HG03066 (cell line): ENCODE results near the gene SPG11.
A peak's percentile ranks its signal among the peaks of the same experiment; 100 is the strongest.
"Not testable (repeated sequence)": the region's sequence is repeated elsewhere in the genome, so short reads cannot be mapped to it uniquely, and the experiment has no call there.

Experiments used
- ATAC-seq: cut with Tn5 transposase; IDR thresholded peaks from one replicate; pipeline ENCODE4 v1.9.1; 2021; ENCODE audit warnings: low read depth; ENCODE audit not compliant: unreplicated experiment

SPG11 gene

GRCh38 chr15:44570361-44570760 lies 93.1 kb downstream of the SPG11 start:
- ATAC-seq, result no peak

GRCh38 chr15:44569316-44569715 lies 94.1 kb downstream of the SPG11 start:
- ATAC-seq, result no peak

- no peak for ATAC-seq
Measured at GRCh38 chr15:44568338-44568737, 95.1 kb downstream of the SPG11 start.

DNA sequence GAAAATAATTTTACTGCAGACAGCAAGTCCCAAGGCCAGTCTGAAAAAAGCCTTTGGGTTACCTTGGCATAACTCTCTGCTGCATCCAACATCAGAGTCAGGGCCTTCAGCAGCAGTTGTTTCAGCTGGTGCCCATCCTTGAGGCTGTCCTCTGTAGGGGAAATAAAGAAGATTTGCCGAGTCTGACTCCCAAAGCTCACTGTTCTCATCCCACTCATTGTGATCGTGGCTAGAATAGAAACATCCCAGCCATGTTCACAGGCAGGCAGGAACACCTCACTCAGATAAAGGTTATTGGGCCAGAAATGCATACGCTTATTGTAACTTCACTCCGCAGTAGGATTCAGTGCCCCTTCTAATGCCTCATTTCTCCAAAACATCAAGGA lies 97.3 kb downstream of the SPG11 start:
- ATAC-seq, result no peak

- no peak for ATAC-seq
Measured at GRCh38 chr15:44565387-44566154, 97.9 kb downstream of the SPG11 start.

DNA sequence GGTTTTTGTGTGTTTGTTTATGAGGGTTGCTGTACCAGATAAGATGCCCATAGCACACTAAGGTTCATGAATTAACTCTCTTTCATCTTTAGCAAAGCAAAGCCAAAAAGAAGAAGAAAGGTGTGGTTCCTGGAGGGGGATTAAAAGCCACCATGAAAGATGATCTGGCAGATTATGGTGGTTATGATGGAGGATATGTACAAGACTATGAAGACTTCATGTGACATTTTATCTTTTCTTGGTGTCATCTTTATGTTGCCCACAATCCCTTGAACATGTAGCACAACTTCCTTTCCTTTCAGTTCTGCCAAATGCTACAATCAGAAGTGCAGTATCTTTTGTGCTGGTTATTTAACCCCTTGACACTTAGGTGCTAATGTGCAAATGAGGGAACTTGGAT lies 102.5 kb downstream of the SPG11 start:
- not testable (repeated sequence) for ATAC-seq

DNA sequence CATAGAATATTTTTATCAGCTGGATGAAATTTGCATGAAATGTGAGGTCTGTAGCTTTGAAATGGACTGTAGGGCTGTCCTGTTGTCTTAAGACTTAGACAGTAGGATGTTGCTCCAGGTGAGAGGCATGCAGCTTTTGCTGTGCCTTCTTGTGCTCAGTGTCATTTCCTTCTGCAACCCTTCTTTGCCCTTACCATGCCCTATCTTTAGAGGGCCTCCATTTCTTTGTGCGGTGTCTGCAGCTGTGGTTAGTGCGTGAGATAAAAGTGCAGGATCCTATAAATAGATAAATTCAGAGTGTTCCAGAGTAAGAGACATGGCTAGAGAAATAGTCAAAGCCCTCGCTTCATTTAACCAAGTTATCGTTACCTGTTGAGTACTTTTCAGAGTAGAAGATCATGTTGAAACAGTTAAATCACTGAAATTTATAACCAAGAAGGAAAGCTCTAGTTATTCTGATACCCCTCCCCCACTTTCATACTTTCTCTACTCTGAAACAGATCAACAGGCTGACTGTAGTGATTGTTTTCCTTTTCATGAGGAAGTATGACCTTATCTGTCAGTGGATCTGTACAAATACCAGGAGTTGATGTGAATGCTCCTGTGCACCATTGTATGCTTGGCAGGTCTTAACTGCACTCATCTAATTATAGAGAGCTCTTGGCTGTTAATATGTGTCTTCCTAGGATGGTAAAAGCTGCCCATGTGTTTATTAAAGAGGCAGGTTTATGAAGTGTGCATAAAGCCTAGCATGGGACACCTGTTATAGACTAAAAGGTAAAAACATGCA lies 108.3 kb downstream of the SPG11 start:
- no peak for ATAC-seq

DNA sequence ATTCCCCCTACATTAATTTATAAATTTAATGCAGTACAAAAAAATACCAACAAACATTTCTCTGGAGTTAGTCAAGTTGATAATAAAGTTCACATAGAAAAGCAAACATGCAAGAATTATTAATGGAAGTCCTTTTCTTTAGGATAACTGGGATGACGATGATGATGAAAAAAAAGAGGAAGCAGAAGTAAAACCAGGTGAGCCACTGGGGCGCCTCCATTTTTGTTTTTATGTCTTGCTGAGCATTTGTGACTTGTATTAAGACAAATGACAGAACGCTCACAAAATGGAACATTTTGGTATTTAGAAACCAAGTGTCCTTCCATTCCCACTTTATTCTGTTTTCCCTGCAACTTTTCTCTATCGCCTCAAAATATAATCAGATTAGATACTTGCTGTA lies 112.7 kb downstream of the SPG11 start:
- ATAC-seq, result no peak

DNA sequence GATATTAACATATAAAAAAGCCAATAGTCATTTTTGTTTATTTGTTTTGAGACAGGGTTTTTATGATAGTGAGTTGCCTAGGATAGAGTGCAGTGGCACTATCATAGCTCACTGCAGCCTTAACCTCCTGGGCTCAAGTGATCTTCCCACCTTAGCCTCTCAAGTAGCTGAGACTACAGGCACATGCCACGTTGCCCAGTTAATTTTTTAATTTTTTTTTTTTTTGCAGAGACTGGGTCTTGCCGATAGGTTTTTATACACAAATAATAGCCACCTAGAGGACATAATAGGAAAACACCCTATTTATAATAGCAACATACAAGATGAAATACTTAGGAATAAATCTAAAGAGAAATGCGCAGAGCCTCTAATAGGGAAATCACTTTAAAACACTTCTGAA lies 113.2 kb downstream of the SPG11 start:
- no peak for ATAC-seq

- not testable (repeated sequence) for ATAC-seq
Measured at GRCh38 chr15:44549152-44549551, 114.3 kb downstream of the SPG11 start.

DNA sequence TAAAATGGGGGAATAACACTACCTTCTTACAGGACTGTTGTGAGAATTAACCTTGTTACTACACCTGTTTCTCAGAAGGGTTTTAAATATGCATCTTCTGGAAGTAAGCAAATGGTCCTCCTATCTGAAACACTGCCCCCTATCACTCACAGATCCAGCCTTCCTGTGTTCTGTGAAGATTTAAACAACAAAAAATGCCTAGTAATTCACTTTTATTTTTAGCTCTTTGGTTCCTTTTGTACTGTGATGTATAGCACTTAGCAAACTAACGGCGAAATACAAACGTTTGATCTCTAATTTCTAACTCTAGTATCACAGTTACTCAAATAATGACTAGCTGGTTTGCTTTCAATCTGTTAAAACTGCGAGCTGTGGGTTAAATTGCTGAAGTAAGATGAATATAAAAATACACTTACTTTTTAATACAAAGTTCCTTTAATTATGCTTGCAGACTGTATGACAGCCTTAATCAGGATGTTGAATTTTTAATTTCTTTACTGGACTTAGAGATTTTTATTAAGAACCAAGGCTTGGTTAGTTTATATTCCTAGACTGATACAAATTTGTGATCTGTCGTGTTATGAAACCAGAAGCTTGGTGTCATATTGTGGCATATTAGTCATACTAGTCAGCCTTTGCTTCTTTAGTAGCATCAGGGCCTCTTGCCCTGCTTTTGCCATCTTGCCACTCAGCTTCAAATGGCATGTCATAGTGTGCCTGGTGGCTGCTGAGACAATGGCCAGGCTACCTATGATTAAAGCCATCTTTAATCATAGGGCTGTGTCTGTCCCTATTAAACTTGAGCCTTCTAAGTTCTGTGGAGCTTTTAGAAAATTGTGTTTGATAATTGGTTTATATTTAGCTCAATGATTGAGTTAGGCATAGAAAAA lies 117.3 kb downstream of the SPG11 start:
- ATAC-seq, result peak; percentile 65

- ATAC-seq, result not testable (repeated sequence)
Measured at GRCh38 chr15:44544745-44545144, 118.7 kb downstream of the SPG11 start.

GRCh38 chr15:44542596-44542995 lies 120.9 kb downstream of the SPG11 start:
- ATAC-seq, result no peak

DNA sequence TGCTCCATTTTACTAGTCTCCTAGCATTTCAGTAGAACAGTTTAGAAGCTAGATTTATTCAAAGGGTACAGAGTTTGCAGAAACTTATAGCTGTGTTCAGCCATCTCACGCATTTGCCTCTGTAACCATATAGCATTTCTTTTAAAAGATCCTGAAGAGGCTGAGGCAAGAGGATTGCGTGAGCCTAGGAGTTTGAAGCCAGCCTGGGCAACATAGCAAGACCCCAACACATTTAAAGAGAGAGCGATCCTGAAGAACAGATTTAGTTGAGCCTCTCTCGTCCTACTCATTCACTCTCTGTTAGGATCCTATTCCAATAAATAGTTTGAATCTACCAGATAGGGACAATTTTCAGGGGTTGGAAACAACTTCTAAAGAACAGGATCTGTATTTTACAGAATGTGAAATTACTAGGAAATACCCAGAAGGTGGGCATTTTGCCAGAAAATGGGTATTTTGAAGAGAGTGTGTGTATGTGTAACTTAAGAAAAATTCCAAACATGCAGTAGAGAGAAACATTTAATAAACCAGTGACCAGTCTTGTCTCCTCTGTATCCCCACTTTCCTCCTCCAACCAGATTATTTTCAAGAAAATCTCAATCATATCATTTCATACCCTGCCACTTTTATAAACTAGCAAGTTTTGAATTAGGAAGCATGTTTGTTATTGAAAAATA lies 122.0 kb downstream of the SPG11 start:
- no peak for ATAC-seq

DNA sequence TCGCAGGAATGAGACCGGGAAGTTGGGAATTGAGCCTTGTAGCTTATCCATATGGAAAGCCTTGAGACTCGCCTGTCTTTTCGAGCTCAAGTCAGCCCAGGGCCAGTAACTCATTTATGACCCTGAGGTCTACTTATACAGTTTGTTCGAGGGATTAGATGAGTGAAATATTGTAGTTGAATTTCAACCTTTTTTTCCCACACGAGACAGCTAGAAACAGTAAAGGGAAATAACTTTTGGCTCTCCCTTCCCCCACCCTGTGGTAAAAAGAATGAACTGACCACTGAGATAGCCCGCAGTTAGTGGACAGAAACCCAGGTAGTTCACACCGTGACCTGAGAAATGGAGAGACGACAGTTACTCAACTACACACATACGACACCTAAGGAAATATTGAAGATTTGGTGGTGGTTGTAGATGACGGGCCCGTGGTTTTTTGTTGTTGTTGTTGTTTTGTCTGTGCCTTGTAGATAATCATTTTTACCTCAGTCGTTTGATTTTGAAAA lies 125.7 kb downstream of the SPG11 start:
- no peak for ATAC-seq

- peak; percentile 88 for ATAC-seq
Measured at GRCh38 chr15:44536962-44537734, 126.3 kb downstream of the SPG11 start, which contains the start of gene EIF3J. EIF3J (plus strand) TSS chr15:44537147; CDS start chr15:44537195, 48 bp downstream.

GRCh38 chr15:44536302-44536961 lies 127.0 kb downstream of the SPG11 start:
- ATAC-seq, result peak; percentile 57

GRCh38 chr15:44535523-44536301 lies 127.8 kb downstream of the SPG11 start:
- ATAC-seq, result no peak
